Ascending aorta (tissue), 2 donors: ENCODE data around the gene RHOB. TPM values are rescaled to one million over a fixed set of nuclear protein-coding genes. Genes with fewer than 3 reads are reported as not detected.

ENCODE experiments used
- DNase-seq, 2 donors: peaks; one replicate each; pipeline ENCODE4 v3.0.0-alpha.2; 2019; ENCODE audit warnings: low spot score in 2 of 2
- H3K27ac ChIP-seq, 2 donors: fragments of 200-600 bp; sonication (generic); one replicate each; pipeline ENCODE4 v1.5.1; 2016 to 2017; ENCODE audit warnings: mild to moderate bottlenecking in 1 of 2
- H3K27me3 ChIP-seq: fragments of 200-600 bp; sonication (generic); one replicate; pipeline ENCODE4 v1.5.1; 2017
- H3K36me3 ChIP-seq, 2 donors: fragments of 200-600 bp; sonication (generic); one replicate each; pipeline ENCODE4 v1.5.1; 2016
- H3K4me1 ChIP-seq, 2 donors: fragments of 200-600 bp; sonication (generic); one replicate each; pipeline ENCODE4 v1.5.1; 2016 to 2017; ENCODE audit warnings: mild to moderate bottlenecking in 1 of 2
- H3K4me3 ChIP-seq, 2 donors: fragments of 200-600 bp; sonication (generic); one replicate each; pipeline ENCODE4 v1.5.1; 2016 to 2017; ENCODE audit warnings: mild to moderate bottlenecking in 1 of 2
- H3K9me3 ChIP-seq, 2 donors: fragments of 200-600 bp; sonication (generic); one replicate each; pipeline ENCODE4 v1.5.1; 2016
- intact Hi-C: fragments of 100-400 bp; cut with DNase I; formaldehyde crosslinking; loops from one replicate; pipeline ENCODE4 v1.15.1; 2023
- total RNA-seq: library from RNA; depleted of rRNA; stranded (reverse); fragments of >200 nt; gene quantifications from one replicate; pipeline ENCODE4 v1.1.0, GENCODE V29; 2016
- TF ChIP-seq, protein P1 (sequence below), 3 experiments: fragments of 200-600 bp in 2 of 3; fragments of 450-650 bp in 1 of 3; sonication (generic) in 2 of 3; IDR thresholded peaks; one replicate each; pipeline ENCODE4 v1.5.1; 2016 to 2019; ENCODE audit warnings: antibody characterized with exemption in 3 of 3, mild to moderate bottlenecking in 1 of 3, moderate library complexity in 1 of 3

Gene RHOB
- total RNA-seq, 1 donor from 2014 or later = 3,143 TPM

DNA sequence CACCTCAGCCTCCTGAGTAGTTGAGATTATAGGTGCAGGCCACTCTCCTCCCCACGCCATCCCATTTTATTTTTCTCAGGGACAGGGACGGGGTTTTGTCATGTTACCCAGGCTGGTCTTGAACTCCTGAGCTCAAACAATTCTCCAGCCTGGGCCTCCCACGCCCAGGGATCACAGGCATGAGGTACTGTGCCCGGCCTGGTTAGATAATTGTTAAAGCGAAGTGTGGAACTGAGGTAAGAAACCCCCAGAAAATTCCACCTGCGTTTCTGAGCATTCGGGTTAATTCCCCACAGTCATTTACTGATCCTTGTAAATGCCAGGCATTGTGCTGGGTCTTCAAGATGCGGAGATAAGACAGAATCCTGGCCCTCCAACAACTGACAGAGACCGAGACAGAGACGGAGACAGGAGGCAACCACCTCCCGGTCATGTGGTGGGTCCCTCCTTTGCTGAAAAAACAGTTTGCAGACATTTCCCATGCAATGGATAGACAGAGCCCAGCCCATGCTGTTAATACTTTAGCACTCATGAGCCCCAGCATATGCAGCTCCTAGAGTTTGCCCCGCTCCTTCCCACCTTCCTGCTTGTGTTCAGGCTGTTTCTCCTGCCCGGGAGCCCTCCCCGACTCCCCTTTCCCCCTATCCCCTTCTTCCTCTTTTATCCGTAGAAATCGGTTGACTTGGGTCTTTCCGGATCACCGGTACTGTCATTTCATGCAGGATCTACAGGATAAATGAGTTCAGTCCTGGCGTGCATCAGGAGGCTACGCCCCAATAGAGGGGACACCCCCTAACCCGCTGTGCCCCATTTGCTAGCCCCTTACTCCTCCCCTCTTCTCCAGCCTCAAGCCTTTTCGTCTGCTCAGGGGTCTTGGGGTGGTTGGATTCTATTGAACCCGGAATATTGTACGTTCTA, 1.6 kb upstream of the RHOB start:
- Histone ChIP-seq H3K4me3 (peak overlapping the region; percentile 42 to 80), H3K36me3 (peaks cover 25 to 32% of the 10 kb centered on the region in 2 donors), H3K27ac (peak overlapping the region; percentile 81 to 96), H3K9me3 (no peaks in the 10 kb centered on the region), H3K27me3 (no peaks in the 10 kb centered on the region), H3K4me1 (peaks cover 3 to 9% of the 10 kb centered on the region in 2 donors)
- TF ChIP-seq, protein P1, sequence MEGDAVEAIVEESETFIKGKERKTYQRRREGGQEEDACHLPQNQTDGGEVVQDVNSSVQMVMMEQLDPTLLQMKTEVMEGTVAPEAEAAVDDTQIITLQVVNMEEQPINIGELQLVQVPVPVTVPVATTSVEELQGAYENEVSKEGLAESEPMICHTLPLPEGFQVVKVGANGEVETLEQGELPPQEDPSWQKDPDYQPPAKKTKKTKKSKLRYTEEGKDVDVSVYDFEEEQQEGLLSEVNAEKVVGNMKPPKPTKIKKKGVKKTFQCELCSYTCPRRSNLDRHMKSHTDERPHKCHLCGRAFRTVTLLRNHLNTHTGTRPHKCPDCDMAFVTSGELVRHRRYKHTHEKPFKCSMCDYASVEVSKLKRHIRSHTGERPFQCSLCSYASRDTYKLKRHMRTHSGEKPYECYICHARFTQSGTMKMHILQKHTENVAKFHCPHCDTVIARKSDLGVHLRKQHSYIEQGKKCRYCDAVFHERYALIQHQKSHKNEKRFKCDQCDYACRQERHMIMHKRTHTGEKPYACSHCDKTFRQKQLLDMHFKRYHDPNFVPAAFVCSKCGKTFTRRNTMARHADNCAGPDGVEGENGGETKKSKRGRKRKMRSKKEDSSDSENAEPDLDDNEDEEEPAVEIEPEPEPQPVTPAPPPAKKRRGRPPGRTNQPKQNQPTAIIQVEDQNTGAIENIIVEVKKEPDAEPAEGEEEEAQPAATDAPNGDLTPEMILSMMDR (IDR thresholded peaks at IDR 0.05) = no peak
- intact Hi-C loops = loop anchor here (1.0 to 10.0 kb wide), 3 partner anchors 173 to 1090 kb away; partner anchors contain the start of gene OSR1
- DNase-seq = peak in 1 of 2 donors; percentile 64

DNA sequence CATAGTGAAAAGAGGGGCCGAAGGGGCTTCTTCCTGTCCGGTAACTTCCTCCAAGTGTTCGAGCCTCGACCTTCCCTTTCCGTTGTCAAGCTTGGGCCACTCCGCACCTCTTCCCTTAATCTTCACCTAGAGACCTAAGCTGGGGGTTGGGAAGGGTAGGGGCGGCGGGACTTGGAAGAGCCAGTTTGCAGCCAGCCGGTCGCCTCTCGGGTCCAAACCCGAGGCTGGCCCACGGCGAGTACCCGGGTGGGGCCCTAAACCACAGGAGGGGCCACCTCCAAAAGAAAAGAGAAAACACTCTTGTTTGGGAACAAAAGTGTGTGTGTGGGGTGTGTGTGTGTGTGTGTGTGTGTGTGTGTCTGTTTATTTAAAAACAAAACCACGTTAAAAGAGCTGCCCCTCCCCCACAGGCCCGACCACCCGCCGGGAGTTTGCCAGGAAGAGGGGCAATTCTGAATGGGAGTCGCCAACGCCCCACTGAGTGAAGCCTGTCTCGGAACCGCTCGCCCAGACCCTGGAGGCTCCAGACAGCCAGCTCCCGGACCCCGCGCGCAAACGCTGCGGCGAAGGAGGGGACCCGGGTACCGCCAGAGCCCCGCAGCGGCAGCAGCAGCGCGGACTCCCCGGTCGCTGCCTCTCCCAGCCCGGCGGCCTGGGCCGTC, 488 bp upstream of the RHOB start:
- peaks cover 3 to 12% of the 10 kb centered on the region in 2 donors for H3K4me1 ChIP-seq
- no peak for DNase-seq
- H3K9me3 ChIP-seq = no peaks in the 10 kb centered on the region
- H3K27me3 ChIP-seq = no peaks in the 10 kb centered on the region
- H3K4me3 ChIP-seq = peak overlapping the region; percentile 80 to 95
- TF ChIP-seq, protein P1 (IDR thresholded peaks at IDR 0.05) = no peak
- H3K27ac ChIP-seq = peak overlapping the region; percentile 90 to 96
- peaks cover 25 to 32% of the 10 kb centered on the region in 2 donors for H3K36me3 ChIP-seq
- intact Hi-C loops = loop anchor here (10.0 kb wide), 1 partner anchor 1092 kb away; the partner anchor contains the start of gene OSR1

GRCh38 chr2:20447437-20448245, 767 bp downstream of the RHOB start:
- H3K9me3 ChIP-seq = no peaks in the 10 kb centered on the region
- H3K27ac ChIP-seq = peak overlapping the region; percentile 90 to 96
- peak in 1 of 2 donors; percentile 69 for DNase-seq
- H3K36me3 ChIP-seq = peaks cover 25 to 32% of the 10 kb centered on the region in 2 donors
- intact Hi-C loops = loop anchor here (10.0 kb wide), 1 partner anchor 1093 kb away; the partner anchor contains the start of gene OSR1
- no peaks in the 10 kb centered on the region for H3K27me3 ChIP-seq
- TF ChIP-seq, protein P1 (IDR thresholded peaks at IDR 0.05) = no peak
- peaks cover 3 to 12% of the 10 kb centered on the region in 2 donors for H3K4me1 ChIP-seq
- peak overlapping the region; percentile 80 to 95 for H3K4me3 ChIP-seq

GRCh38 chr2:20448246-20448976, 1.5 kb downstream of the RHOB start:
- Histone ChIP-seq H3K4me3 (peak overlapping the region; percentile 80 to 95), H3K27ac (peak overlapping the region; percentile 90 to 96), H3K9me3 (no peaks in the 10 kb centered on the region), H3K27me3 (no peaks in the 10 kb centered on the region), H3K36me3 (peaks cover 25 to 32% of the 10 kb centered on the region in 2 donors), H3K4me1 (peaks cover 3 to 8% of the 10 kb centered on the region in 2 donors)
- intact Hi-C loops = loop anchor here (10.0 kb wide), 1 partner anchor 1094 kb away; the partner anchor contains the start of gene OSR1
- TF ChIP-seq, protein P1 (IDR thresholded peaks at IDR 0.05) = no peak
- peak in 1 of 2 donors; percentile 62 for DNase-seq
